Superior temporal gyrus (tissue), 1 donor: ENCODE data around the gene GDF2.
A peak's percentile ranks its signal among the peaks of the same experiment; 100 is the strongest.

Source experiments
- DNase-seq: peaks from one replicate; pipeline ENCODE4 v3.0.0-alpha.2; 2016; ENCODE audit errors: extremely low spot score

Gene GDF2

DNA sequence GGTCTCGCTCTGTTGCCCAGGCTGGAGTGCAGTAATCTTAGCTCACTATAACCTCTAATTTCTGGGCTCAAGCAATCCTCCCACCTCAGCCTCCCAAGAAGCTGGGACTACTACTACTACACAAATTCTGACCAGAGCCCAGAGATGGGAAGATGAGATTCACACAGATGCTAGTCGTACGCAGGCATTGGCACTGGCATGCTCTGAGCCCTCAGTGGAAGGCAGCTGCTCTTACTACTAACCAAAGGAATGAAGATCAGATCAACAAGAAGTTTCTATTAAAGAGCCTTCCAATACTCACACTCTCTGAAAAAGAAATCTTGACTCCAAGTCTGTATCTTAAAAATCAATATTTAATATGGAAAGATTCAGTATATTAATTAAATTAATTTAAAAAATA is 10.7 kb downstream of the GDF2 start:
- no peak for DNase-seq

DNA sequence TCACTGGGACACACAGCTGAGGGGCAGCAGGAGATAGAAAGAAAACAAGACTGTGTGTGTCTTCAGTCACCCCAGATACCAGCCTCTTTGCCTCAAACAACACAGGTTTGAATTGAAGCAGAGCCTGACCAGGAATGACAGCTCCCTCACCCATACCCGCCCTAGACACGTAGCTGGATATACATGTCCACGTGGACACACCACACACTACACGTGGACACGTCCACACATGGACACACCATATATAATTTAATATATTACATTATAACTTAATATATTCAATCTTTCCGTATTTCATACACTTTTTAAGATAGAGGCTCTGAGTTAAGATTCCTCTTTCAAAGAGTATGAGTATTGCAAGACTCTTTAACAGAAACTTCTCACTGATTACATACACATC is 11.3 kb downstream of the GDF2 start:
- no peak for DNase-seq

DNA sequence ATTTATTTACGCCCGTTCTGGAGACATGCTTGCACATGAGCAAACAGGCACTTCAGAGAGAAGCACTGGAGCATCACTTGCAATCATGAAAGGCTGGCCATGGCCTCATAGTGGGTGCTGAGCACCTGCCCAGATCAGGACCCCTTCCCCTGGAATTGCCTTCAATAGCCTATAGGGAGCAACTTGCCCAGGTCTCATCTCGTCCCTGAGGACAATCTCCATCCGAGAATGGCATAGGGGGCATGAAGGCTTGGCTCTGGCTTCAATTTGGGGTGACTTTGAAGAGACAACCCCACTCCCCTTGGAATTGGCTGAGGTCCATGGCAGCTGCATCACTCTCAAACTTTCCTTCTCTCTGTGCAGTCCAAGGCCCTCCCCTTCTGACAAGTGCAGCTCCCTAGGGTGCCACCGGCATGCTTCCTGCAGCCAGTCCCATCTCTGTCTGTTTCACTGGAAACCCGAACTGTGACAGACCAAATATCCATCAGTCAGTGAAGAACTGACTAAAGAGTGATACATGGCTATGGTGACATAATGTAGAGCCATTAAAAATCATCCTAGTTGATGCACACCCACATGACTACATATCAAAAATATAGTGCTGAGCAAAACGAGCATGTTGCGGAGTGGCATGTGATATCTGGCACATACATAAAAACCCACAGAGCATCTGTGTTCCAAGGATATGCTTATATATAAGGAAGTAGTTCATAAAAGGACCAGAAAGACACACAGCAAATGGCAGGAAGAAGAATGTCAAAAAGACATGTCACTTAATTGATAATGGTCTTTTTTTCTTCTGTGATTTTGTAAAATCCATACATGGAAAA is 12.4 kb downstream of the GDF2 start:
- DNase-seq, result no peak

DNA sequence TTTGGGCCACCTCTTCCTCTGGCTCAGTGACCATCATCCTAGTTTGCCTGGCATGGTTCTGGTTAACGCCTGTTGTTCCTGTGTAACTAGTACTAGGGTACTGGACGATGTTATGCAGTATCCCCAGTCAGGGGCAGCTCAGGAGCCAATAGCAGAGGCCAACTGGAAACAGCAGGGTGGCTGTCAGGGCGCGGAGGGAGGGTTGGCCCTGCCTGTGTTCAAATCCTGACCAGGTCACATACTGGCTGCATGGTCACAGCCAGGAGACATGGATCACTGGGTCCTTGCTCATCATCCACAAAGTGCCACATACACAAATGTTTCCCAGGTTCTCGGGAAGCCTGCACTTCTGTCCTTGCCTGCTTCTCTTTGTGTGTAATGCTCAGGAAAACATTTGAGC is 13.7 kb downstream of the GDF2 start:
- no peak for DNase-seq

DNA sequence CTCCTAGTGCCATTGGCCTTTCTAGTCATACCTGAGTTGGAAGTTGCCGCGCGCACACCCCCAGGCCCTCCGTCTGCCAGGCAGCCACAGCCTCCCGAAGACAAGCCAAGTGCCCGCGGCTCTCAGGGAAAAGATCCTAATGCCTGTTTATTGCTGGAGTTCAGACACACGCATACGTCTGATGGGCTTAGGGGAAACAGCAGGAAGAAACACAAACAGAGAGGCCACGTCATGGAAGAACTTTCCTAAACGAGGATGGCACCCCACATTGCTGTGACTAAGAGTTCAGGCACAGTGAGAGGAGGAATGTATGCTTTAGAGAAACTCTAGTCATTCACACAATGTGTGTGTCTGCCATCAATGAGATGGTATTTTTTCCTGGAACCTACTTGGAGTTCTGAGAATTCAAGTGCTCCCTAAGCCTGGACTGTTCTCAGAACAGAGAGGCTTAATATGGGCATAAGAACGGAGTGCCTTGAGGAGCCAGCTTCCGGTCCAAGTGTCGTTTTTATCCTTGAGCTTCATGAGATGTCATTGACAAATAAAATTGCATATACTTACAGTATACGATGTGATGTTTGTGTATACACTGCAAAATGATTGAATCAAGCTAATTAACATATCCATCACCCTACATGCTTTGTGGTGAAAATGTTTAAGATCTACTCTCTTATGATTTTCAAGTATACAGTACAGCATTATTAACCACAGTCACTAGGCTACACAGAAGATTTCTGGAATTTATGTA is 14.3 kb downstream of the GDF2 start:
- no peak for DNase-seq

DNA sequence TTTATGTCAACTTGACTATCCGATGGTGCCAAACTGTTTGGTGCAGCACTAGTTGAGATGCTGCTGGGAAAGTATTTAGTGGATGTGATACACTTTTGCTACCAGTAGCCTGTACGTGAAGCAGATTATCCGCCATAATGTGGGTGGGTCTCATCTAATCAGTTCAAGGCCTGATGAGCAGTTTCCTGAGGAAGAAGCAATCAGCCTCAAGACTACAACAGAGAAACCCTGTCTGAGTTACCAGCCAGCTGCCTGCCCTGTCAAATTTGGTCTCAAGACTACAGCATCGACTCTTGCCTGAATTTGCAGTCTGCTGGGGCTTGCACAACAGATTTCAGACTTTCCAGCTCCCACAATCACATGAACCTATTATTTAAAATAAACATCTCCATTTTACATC is 15.1 kb downstream of the GDF2 start:
- DNase-seq, result no peak

DNA sequence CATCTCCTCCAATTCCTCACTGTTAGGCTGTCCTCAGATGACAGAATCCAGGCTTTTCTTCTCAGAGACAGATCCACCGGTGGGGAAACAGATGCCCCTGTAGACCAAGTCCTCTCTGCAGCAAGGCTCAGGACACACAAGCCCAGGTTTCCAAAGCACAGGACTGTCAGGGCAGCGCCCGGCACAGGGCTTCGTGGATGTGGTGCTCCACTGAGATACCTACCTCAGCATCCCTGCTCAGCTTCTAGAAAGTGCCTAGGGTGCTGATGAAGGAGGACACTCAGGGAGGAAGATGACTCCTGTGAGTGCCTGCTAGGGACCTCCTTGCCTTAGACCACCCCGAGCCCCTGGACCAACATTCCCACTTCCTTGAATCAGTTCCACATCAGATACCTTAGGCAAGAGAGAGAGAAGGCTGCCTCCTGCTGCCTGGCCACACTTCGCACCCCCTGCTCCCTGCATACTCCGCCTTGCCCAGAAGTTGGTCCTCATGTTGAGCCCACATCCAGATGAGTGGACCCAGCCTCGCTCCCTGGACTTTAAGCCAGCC is 17.0 kb downstream of the GDF2 start:
- no peak for DNase-seq

DNA sequence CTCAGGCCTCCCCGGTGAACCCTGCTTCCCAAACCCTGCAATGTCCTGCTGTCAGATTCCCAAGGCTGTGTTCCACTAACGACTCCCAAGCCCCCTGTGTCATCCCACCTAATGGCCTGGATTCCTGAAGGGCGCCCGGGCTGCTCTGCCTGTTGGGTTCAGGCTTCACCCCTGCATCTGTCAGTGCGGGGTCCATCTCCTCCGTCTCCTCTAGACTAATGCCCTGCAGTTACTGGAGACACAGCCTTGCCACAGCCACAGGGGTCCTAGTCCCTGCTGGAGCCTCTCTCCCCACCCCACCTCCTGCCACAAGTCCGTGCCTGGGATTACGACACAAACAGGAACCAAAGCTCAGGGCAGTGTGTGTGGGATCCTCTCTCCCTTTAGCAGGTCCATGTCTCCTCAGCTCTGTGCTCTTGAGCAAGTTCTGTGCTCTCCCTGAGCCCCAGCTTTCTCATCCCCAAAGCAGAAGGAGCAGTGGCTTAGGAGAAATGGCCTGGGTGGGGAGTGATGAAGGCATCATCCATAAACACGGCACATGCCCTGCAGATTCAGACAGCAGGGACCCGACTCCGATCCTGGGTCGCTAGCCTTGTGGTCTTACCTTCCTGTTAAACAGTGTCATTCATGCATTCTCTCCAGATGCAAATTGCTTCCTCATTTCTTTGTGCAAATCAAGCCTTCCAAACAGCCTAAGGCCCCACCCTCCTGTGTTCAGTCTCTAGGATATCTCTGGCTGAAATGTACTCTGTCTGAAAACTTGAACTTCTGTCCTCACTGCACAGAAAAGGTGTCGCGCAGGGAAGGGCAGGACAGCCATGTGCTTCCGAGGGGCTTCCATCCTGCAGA is 17.7 kb downstream of the GDF2 start:
- DNase-seq, result no peak

DNA sequence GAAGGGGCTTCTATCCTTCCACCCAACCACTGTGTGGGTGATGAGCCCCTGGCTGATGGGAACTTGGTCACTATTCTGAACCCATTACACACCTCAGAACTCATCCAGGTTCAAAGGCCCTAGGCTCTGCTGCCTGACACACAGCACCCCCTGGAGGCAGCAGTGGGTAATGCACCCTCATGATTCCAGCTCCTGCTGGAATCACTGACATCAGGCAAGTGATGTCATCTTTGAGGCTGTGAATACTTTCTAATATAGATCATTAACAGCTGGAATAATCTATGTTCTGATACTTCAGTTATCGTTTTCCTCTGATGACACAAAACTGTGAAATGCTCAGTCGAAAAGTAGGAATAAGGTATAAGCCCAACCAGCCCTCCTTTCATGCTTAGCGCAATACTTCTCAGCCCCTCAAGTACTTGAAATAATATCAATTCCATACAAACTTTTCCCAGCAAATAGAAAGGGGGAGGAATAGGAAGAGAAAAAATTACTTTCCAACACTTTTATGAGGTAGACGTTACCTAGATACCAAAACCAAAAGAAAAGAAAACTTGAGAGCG is 18.4 kb downstream of the GDF2 start:
- peak; percentile 62 for DNase-seq

DNA sequence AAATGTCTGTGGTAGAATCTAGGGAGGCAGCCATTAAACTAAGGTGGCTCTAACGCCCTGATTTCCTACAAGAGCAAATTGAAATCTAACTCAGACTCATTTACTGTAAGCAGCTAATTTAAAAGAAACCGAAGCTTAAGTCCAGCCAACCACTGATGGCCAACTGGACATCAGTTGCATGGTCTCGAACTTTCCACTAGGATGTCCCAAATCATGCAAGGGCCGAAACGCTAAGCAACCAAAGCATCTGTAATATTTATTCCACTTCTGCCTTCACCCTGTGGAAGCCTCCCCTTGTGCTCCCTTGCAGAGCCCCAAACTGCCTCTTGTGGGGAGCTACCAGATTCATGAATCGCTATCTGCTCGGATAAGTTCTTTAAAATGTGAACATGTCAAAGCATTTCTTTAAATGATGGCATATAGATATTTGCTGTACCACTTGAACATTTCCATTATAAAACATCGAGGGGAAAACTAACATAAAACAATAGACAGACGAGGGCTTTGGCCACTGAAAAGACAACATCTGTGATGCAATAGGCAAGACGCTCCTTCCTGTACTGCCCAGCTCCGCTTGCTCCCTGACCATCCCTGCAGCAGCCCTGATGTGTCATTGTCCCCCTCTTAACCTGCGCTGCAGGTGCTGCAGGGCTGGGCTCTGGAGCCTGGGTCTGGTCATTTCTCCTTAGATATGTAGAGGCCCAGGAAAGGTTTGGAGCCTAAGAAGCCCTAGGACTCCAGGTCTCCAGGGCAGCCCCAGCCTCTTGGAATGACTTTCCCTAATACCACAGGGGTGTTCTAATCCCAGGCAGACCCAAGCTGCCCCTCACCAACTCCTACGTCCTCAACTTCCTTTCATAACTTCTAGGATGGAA is 23.0 kb downstream of the GDF2 start:
- DNase-seq, result no peak

DNA sequence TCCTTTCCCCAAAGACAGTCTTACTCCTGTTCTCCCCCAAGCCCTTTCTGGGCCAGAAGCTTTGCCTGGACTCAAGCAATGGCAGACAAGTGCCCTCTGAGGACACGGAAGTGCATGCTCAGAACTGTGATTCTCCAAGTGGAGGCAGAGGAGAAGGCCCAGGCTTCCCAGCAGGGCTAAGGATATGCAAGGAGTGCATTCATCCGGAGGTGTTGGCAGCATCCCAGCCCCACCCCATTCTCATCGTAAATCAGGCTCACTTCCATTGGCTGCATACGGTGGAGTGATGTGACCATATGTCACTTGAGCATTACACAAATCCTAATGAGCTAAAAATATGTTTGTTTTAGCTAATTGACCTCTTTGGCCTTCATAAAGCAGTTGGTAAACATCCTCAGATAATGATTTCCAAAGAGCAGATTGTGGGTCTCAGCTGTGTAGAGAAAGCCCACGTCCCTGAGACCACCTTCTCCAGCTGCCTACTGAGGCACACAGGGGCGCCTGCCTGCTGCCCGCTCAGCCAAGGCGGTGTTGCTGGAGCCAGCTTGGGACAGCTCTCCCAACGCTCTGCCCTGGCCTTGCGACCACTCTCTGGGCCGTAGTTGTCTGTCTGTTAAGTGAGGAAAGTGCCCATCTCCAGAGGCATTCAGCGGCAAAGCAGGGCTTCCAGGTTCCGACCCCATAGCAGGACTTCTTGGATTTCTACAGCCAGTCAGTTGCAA is 24.5 kb downstream of the GDF2 start:
- no peak for DNase-seq

DNA sequence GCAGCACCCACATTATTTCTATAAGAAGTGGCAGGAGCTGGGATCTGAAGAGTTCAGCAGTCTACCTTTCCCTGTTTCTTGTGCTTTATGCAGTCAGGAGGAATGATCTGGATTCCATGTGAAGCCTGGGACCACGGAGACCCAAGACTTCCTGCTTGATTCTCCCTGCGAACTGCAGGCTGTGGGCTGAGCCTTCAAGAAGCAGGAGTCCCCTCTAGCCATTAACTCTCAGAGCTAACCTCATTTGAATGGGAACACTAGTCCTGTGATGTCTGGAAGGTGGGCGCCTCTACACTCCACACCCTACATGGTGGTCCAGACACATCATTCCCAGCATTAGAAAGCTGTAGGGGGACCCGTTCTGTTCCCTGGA is 25.0 kb downstream of the GDF2 start:
- no peak for DNase-seq

DNA sequence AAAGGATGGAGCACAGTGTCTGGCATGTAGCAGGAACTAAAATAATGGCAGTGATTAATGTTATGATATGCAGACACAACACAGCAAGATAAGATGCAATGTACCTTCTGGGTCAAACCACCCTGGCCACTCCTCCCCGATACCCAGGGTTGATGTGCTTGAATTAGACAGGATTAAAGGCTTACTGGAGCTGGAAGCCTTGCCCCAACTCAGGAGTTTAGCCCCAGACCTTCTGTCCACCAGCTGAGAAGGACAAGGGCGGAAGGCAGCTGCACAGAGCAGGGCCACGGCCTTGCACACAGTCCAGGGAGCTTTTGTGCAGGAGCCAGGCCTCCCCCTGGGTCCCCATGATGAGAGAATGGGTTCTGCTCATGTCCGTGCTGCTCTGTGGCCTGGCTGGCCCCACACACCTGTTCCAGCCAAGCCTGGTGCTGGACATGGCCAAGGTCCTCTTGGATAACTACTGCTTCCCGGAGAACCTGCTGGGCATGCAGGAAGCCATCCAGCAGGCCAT is 25.9 kb downstream of the GDF2 start, which contains the start of gene RBP3:
Gene RBP3, plus strand, starts transcription at position 226 of the 514 bp plus-strand sequence. Its CDS starts 122 bp downstream, at position 348.
- no peak for DNase-seq

DNA sequence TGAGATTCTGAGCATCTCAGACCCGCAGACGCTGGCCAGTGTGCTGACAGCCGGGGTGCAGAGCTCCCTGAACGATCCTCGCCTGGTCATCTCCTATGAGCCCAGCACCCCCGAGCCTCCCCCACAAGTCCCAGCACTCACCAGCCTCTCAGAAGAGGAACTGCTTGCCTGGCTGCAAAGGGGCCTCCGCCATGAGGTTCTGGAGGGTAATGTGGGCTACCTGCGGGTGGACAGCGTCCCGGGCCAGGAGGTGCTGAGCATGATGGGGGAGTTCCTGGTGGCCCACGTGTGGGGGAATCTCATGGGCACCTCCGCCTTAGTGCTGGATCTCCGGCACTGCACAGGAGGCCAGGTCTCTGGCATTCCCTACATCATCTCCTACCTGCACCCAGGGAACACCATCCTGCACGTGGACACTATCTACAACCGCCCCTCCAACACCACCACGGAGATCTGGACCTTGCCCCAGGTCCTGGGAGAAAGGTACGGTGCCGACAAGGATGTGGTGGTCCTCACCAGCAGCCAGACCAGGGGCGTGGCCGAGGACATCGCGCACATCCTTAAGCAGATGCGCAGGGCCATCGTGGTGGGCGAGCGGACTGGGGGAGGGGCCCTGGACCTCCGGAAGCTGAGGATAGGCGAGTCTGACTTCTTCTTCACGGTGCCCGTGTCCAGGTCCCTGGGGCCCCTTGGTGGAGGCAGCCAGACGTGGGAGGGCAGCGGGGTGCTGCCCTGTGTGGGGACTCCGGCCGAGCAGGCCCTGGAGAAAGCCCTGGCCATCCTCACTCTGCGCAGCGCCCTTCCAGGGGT is 26.6 kb downstream of the GDF2 start:
- DNase-seq, result no peak

DNA sequence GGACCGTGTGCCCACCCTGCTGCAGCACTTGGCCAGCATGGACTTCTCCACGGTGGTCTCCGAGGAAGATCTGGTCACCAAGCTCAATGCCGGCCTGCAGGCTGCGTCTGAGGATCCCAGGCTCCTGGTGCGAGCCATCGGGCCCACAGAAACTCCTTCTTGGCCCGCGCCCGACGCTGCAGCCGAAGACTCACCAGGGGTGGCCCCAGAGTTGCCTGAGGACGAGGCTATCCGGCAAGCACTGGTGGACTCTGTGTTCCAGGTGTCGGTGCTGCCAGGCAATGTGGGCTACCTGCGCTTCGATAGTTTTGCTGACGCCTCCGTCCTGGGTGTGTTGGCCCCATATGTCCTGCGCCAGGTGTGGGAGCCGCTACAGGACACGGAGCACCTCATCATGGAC is 27.3 kb downstream of the GDF2 start:
- no peak for DNase-seq

DNA sequence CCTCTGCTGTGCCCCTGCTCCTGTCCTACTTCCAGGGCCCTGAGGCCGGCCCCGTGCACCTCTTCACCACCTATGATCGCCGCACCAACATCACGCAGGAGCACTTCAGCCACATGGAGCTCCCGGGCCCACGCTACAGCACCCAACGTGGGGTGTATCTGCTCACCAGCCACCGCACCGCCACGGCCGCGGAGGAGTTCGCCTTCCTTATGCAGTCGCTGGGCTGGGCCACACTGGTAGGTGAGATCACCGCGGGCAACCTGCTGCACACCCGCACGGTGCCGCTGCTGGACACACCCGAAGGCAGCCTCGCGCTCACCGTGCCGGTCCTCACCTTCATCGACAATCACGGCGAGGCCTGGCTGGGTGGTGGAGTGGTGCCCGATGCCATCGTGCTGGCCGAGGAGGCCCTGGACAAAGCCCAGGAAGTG is 27.7 kb downstream of the GDF2 start:
- DNase-seq, result no peak

DNA sequence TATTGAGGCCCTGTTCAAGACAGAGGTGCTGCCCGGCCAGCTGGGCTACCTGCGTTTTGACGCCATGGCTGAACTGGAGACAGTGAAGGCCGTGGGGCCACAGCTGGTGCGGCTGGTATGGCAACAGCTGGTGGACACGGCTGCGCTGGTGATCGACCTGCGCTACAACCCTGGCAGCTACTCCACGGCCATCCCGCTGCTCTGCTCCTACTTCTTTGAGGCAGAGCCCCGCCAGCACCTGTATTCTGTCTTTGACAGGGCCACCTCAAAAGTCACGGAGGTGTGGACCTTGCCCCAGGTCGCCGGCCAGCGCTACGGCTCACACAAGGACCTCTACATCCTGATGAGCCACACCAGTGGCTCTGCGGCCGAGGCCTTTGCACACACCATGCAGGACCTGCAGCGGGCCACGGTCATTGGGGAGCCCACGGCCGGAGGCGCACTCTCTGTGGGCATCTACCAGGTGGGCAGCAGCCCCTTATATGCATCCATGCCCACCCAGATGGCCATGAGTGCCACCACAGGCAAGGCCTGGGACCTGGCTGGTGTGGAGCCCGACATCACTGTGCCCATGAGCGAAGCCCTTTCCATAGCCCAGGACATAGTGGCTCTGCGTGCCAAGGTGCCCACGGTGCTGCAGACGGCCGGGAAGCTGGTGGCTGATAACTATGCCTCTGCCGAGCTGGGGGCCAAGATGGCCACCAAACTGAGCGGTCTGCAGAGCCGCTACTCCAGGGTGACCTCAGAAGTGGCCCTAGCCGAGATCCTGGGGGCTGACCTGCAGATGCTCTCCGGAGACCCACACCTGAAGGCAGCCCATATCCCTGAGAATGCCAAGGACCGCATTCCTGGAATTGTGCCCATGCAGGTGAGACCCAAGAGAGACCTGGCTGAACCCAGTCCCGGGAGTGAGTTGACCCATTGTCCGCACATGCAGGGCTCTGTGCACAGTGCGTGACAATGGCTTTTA is 28.7 kb downstream of the GDF2 start:
- no peak for DNase-seq
